Measurements from ENCODE around the gene POLR1G.

The POLR1G gene

DNA sequence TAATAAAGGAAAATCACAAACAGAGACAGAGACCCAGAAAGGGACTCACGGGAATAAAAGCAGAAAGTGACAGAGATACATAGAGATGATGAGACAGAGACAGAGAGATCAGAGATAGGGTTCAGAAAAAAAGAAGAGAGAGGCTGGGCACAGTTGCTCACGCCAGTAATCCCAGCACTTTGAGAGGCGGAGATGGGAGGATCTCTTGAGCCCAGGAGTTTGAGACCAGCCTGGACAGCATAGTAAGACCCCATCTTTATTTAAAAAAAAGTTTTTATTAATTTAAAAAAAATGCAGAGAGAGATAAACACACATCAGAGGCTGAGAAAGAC, 41.9 kb downstream of the POLR1G start:
- no peak for DNase-seq

DNA sequence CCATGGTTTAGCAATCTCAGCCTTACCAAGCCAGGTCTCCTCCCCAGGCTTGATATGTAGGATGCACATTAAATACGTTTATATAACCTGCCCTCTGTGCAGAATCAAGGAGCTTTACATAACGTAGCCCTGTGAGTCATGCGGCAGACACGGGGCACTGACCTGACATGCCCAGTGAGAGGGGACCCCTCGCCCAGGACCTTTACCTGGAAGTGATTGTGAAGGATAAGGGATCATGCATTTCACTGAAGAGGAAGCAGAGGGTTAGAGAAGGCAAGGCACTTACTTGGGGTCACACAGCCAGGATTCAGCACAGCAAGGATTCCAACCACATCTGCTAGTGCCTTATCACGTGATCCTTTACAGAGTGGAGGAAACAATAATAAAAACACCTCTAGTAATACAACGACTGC, 42.4 kb downstream of the POLR1G start:
- no peak for DNase-seq

DNA sequence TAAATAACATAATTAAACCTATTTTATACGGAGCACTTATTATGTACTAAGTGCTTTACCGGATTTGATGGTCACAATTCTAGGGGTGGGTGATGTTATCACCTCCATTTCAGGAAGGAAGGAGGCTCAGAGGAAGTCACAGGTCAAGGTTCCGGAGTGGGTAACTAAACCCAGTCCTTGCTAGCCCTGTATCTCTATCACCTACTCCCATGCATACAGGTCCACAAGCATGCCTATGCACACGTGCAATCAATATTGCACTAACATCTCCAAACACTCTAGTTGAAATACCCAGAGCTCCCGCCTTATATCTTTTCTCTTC, 43.5 kb downstream of the POLR1G start:
- DNase-seq, result peak; percentile 6

DNA sequence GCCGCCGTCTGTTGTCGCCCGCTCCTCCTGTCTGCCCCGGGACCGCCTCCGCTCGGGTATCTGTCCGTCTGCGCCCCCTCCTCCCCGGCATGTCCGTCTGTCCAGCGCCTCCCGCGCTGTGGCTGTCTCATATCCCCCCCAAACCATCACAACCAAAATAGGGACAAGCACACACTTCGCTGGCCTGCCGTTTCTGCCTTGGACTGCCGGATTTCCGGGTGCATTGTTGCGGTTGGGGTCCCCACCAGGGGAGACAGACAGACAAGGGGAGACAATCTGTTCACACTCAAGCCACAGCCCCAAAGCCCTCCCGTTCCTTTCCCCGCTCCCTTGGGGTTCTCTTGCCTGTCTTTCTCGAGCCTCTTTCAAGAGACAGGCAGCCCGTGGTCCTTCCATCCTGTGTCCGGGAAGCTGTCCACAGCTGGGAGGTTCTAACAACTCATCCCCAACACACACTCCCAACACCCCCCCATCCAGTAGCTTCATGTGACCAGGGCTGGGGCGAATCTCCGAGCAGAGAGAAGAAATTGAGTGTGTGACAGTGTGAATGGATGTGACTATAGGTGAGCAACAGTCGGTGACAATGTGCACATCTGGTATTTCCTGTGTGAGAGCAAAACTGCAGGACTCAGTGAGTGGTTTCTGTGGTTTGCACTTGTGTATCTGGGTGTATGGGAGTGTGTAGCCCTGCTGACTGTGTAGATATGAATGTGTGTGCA, 44.8 kb downstream of the POLR1G start:
- no peak for DNase-seq

DNA sequence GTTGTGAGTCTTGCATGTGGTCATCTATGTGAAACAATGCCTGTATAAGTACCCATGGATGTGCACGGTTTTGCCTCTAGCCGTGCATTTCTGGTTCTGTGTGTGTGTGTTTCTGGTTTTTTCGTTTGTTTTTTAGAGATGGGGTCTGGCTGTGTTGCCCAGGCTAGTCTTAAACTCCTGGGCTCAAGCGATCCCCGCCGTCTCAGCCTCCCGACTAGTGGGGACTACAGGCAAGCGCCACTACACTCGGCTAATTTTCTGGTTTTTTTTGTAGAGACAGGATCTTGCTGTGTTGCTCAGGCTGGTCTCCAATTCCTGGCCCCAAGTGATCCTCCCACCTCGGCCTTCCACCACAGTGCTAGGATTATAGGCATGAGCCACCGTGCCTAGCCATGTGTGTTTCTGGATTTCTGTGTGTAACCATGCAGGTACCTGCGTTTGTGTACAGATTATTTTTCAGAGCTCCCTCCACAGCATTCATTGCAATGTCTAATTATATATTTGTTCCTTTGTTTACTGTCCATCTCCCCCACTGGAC, 45.5 kb downstream of the POLR1G start:
- DNase-seq, result no peak

DNA sequence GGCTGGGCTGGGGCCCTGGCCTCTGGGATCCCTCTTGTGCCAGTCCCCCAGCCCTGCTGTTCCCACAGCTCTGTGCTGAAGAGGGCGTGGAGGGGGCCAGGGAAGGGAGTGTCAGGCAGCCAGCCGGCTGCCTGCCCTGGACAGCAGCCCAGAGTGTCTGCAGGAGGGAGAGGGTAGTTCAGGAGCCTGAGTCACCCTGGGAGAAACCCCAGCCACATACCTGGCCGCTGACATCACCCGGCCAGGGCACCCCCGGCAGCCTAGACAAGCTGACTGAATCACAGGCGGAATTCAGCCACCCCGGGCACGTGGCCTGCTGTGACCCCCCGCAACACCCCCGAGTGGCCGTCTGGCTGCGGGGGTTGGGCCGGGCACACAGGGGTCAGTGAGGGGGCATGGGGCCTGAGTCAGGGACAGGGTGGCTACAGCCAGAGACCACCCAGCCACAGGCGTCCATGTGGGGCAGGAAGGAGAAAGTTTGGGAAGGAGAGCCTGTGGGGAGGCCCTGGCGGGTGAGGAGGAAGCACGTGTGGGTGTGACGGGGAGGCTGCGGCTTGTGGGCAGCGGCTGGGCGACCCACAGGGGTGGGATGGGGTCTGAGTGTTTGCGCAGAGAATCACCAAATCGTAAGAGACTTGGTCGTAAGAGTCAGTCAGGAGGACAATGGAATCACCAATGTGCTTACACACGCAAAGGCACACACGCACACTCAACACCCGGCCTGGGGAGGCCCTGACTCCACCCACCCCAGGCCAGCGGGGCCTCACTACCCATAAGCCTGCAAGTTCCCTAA, 49.5 kb downstream of the POLR1G start:
- DNase-seq, result peak; percentile 7

DNA sequence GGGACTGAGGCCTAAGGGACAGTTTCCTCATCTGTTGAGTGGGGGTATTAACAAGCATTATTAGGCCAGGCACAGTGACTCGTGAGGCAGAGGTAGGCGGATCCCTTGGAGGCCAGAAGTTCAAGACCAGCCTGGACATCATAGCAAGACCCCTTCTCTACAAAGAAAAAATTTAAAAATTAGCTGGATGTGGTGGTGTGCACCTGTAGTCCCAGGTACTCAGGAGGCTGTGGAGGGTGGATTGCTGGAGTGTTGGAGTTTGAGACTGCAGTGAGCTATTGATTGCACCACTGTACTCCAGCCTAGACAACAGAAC, 50.0 kb downstream of the POLR1G start:
- DNase-seq, result no peak

DNA sequence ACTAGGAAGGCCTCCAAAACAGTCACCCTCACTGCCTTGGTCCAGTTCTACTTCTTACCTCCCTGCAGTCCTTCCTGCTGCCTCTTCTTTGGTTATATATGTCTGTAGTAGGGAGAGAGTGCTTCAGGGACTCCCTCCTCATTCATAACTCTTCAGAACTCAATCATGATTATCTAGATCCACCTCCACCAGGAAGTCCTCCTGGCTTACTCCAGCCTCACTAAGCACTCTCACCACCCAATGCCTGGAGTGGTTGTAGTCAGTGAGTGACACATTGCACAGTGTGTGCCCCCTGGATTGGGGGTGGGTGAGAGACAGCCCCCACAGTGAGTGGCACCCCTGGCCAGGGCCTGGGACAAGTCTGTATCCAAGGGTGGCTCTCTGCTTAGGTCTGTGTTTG, 51.3 kb downstream of the POLR1G start:
- no peak for DNase-seq
